HL-60/S4 (cell line): ENCODE measurements around the gene SYNCRIP.
"Not testable (repeated sequence)": the region's sequence is repeated elsewhere in the genome, so short reads cannot be mapped to it uniquely, and the experiment has no call there.

Source experiments
- in situ Hi-C: fragments of 300-500 bp; cut with MboI; formaldehyde crosslinking; loops from 2 replicates; pipeline ENCODE4 v1.14.3; 2022; ENCODE audit warnings: low sequenced_read_pairs

SYNCRIP gene

GRCh38 chr6:85670573-85670972 is 27.9 kb upstream of the SYNCRIP start:
- in situ Hi-C loops = no loop called here

GRCh38 chr6:85669735-85670194 is 27.1 kb upstream of the SYNCRIP start:
- in situ Hi-C loops = no loop called here

- in situ Hi-C loops = no loop called here
These were observed 19.6 kb upstream of the SYNCRIP start for GRCh38 chr6:85662251-85662650.

- in situ Hi-C loops = no loop called here
These were observed 17.5 kb upstream of the SYNCRIP start for GRCh38 chr6:85660181-85660611.

- in situ Hi-C loops = no loop called here
These were observed 7.9 kb upstream of the SYNCRIP start for GRCh38 chr6:85650606-85651005.

- in situ Hi-C loops = no loop called here
These were observed 1.6 kb upstream of the SYNCRIP start for GRCh38 chr6:85644279-85644762.

- in situ Hi-C loops = no loop called here
These were observed 1.0 kb upstream of the SYNCRIP start for GRCh38 chr6:85643537-85644278.

GRCh38 chr6:85641897-85642773 is 551 bp downstream of the SYNCRIP start:
- in situ Hi-C loops = no loop called here

GRCh38 chr6:85641522-85641896 is 1.2 kb downstream of the SYNCRIP start:
- in situ Hi-C loops = no loop called here

- in situ Hi-C loops = no loop called here
These were observed 1.9 kb downstream of the SYNCRIP start for GRCh38 chr6:85640821-85641220.

- in situ Hi-C loops = no loop called here
These were observed 5.1 kb downstream of the SYNCRIP start for GRCh38 chr6:85637579-85637978.

- in situ Hi-C loops = no loop called here
These were observed 10.3 kb downstream of the SYNCRIP start for GRCh38 chr6:85632164-85632942.

GRCh38 chr6:85631117-85631516 is 11.6 kb downstream of the SYNCRIP start:
- in situ Hi-C loops = not testable (repeated sequence)

- in situ Hi-C loops = no loop called here
These were observed 14.3 kb downstream of the SYNCRIP start for GRCh38 chr6:85628353-85628752.

GRCh38 chr6:85620308-85620707 is 22.4 kb downstream of the SYNCRIP start:
- in situ Hi-C loops = no loop called here

GRCh38 chr6:85614780-85615179 is 27.9 kb downstream of the SYNCRIP start:
- in situ Hi-C loops = no loop called here

GRCh38 chr6:85612690-85613474 is 29.8 kb downstream of the SYNCRIP start:
- in situ Hi-C loops = no loop called here

- in situ Hi-C loops = no loop called here
These were observed 32.3 kb downstream of the SYNCRIP start for GRCh38 chr6:85610182-85610895.

GRCh38 chr6:85602100-85602499 is 40.6 kb downstream of the SYNCRIP start:
- in situ Hi-C loops = no loop called here
